Nephron (organoid): ENCODE data around the gene ARMC12.

ENCODE experiments used
- H3K27ac Mint-ChIP-seq, 3 experiments: 2 replicates each; pipeline ENCODE4 v1.8.0; 2020; ENCODE audit warnings: mixed read lengths in 3 of 3, mild to moderate bottlenecking in 2 of 3, moderate library complexity in 1 of 3
- H3K27me3 Mint-ChIP-seq: 2 replicates; pipeline ENCODE4 v1.8.0; 2021; ENCODE audit warnings: low read depth, mild to moderate bottlenecking, moderate library complexity, mixed read lengths
- H3K36me3 Mint-ChIP-seq: 2 replicates; pipeline ENCODE4 v1.8.0; 2020; ENCODE audit warnings: low read depth, mixed read lengths
- H3K4me1 Mint-ChIP-seq: 2 replicates; pipeline ENCODE4 v1.8.0; 2020; ENCODE audit warnings: mixed read lengths
- H3K4me3 Mint-ChIP-seq, 3 experiments: 2 replicates each; pipeline ENCODE4 v1.8.0; 2020; ENCODE audit warnings: mild to moderate bottlenecking in 3 of 3, mixed read lengths in 3 of 3, moderate library complexity in 2 of 3
- H3K9me3 Mint-ChIP-seq: 2 replicates; pipeline ENCODE4 v1.8.0; 2020; ENCODE audit warnings: mixed read lengths
- TF ChIP-seq, protein P1 (sequence below), 3 experiments: fragments of 200-600 bp; sonication (generic); IDR thresholded peaks; one replicate each; pipeline ENCODE4 v1.5.0; 2021; ENCODE audit warnings: antibody characterized with exemption in 3 of 3; ENCODE audit not compliant: unreplicated experiment in 3 of 3

Gene ARMC12

DNA sequence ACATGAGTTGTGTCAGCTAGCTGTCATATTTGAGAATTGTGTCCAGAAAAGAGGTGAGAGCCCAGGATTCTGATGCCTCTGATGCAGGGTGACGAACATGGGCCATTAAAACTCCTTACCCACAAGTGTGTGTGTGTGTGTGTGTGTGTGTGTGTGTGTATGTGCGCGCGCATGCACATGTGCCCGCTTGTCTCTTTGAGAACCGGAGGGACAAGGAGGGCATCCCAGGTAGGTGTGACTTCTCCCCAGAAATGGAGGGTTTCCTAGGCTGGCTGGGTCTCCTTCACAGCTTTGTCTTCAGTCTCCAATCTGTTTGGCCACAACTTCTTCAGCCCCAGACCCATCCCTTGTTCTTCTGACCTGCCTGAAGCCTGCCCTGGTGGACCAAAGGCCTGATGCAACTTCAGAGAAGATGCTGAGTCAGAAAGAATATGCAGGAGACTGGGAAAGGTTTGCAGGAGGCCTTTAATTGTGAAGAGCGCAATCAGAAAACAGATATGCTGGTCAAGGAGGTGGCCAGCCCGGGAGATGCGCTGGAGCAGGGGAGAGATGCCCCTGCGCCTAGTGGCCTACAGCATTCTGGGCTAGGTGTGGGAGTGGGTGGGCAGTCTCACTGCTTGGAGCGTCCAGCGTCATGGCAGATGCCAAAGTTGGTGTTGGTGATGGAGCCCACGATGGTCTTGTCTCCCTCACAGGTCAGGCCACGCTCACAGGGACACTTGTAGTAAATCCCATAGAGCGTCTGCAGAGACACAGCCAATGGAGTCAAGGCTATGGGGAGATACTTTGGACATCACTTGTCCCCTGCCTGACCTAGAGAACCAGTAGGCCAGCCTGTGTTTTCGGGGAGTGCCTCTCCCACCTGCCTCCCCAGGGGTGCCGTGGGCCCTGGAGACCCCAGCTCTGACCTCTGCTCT lies 58.0 kb downstream of the ARMC12 start:
- Mint-ChIP-seq H3K9me3 (no peaks in the 10 kb centered on the region), H3K36me3 (no peaks in the 10 kb centered on the region), H3K4me3 (no peak overlapping the region), H3K27ac (no peak overlapping the region), H3K27me3 (peaks cover 36% of the 10 kb centered on the region), H3K4me1 (no peaks in the 10 kb centered on the region)
- TF ChIP-seq, protein P1, sequence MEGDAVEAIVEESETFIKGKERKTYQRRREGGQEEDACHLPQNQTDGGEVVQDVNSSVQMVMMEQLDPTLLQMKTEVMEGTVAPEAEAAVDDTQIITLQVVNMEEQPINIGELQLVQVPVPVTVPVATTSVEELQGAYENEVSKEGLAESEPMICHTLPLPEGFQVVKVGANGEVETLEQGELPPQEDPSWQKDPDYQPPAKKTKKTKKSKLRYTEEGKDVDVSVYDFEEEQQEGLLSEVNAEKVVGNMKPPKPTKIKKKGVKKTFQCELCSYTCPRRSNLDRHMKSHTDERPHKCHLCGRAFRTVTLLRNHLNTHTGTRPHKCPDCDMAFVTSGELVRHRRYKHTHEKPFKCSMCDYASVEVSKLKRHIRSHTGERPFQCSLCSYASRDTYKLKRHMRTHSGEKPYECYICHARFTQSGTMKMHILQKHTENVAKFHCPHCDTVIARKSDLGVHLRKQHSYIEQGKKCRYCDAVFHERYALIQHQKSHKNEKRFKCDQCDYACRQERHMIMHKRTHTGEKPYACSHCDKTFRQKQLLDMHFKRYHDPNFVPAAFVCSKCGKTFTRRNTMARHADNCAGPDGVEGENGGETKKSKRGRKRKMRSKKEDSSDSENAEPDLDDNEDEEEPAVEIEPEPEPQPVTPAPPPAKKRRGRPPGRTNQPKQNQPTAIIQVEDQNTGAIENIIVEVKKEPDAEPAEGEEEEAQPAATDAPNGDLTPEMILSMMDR (IDR thresholded peaks at IDR 0.05; ENCODE audit: unreplicated experiment in 3 of 3): no peak

GRCh38 chr6:35795453-35796071 lies 58.7 kb downstream of the ARMC12 start:
- no peaks in the 10 kb centered on the region for H3K4me1 Mint-ChIP-seq
- no peak overlapping the region for H3K27ac Mint-ChIP-seq
- TF ChIP-seq, protein P1 (IDR thresholded peaks at IDR 0.05; ENCODE audit: unreplicated experiment in 3 of 3): no peak
- no peak overlapping the region for H3K4me3 Mint-ChIP-seq
- no peaks in the 10 kb centered on the region for H3K36me3 Mint-ChIP-seq
- no peaks in the 10 kb centered on the region for H3K9me3 Mint-ChIP-seq
- peaks cover 37% of the 10 kb centered on the region for H3K27me3 Mint-ChIP-seq

DNA sequence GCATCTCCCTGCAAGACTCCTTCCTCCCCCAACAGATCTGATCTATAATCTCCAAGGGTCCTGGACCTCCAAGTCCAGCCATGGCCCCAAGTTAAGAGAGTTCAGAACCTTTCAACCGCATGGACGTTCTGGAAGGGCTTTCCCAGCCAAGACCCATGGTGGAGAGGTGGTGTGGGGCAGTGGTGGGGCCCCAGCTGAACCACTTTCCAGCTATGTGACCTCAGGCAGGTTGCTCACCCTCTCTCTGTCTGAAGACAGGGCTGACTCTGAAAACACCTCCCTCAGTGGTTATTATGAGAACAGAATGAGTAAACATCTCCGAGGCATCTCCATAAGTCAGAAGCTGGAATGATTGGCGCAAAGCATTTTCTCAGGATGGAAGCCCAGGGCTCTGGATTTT lies 59.4 kb downstream of the ARMC12 start:
- H3K4me1 Mint-ChIP-seq: no peaks in the 10 kb centered on the region
- H3K9me3 Mint-ChIP-seq: no peaks in the 10 kb centered on the region
- no peaks in the 10 kb centered on the region for H3K36me3 Mint-ChIP-seq
- H3K4me3 Mint-ChIP-seq: no peak overlapping the region
- peaks cover 34% of the 10 kb centered on the region for H3K27me3 Mint-ChIP-seq
- no peak overlapping the region for H3K27ac Mint-ChIP-seq
- TF ChIP-seq, protein P1 (IDR thresholded peaks at IDR 0.05; ENCODE audit: unreplicated experiment in 3 of 3): no peak

DNA sequence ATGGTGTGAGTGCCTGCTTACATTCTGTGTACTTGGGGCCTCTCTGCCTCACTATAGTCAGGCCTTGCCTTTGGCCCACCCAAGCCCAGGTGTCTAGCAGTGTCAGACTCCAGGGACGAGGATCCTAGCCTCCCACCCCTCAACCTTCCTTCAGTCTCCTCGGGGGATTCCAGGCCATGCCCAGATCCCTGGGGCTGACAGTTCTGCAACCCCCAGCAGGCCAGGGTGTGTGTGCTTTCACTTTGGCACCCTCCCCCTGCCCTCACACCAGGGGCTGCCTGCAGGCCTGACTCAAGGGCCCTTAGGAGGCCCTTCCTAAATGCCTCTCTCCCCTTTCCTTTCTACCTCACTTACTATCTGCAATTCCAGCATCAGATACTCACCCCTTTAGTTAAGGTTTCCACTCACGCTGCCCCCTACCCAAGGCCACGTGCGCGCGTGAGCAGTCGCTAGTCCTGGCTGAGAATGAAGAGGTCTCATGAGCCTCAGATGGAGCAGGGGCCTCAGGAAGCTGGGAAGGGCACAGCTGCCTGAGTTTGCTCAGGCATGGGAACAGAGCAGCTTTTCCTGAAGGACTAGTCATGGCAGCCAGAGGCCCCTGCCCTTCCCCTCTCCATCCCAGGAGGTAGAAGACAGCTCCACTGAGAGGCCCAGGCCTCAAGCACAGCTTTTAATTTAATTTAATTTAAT lies 61.1 kb downstream of the ARMC12 start:
- Mint-ChIP-seq H3K4me1 (no peaks in the 10 kb centered on the region), H3K27me3 (peaks cover 24% of the 10 kb centered on the region), H3K4me3 (no peak overlapping the region), H3K27ac (no peak overlapping the region), H3K36me3 (no peaks in the 10 kb centered on the region), H3K9me3 (no peaks in the 10 kb centered on the region)
- TF ChIP-seq, protein P1 (IDR thresholded peaks at IDR 0.05; ENCODE audit: unreplicated experiment in 3 of 3): no peak
